ENCODE results near the gene TBL3.

TBL3 gene

DNA sequence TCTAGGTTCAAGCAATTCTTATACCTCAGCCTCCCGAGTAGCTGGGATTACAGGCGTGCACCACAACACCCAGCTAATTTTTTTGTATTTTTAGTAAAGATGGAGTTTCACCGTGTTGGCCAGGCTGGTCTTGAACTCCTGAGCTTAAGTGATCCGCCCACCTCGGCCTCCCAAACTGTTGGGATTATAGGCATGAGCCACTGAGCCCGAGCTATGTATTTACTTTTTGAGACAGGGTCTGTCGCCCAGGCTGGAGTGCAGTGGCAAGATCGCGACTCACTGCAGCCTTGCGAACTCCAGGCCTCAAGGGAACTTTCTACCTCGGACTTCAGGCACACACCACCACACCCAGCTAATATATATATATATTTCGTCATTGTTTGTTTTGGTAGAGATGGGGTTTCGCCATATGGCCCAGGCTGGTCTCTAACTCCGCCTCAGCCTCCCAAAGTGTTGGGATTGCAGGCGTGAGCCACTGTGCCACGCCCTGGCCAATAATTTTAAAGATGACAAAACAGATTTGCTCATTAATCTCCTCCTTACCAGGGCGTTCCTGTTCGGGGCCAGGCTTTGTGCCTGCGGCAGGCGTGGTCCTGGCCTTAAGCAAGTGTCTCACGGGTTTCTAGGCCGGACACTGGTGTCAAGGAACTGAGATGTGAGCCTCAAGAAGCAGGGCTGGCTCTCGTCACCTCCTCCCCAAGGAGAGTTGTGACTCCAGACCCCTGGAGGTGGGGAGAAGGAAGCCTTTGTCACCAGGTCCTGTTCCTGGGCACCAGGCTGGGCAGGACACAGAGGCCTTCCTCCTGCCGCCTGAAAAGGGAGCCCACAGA lies 43.5 kb downstream of the TBL3 start (continued):
- TF ChIP-seq ZBTB17 (tag by site-specific recombination; IDR thresholded peaks at IDR 0.05) (peak; percentile 88), ZNF610 (tag by site-specific recombination; IDR thresholded peaks at IDR 0.05; ENCODE audit: borderline replicate concordance) (no peak), SCRT1 (tag by site-specific recombination; IDR thresholded peaks at IDR 0.05; ENCODE audit: borderline replicate concordance) (no peak), ZNF138 (tag by site-specific recombination; IDR thresholded peaks at IDR 0.05; ENCODE audit: borderline replicate concordance) (no peak), ZBTB48 (tag by site-specific recombination; IDR thresholded peaks at IDR 0.05) (no peak), KLF17 (tag by site-specific recombination; IDR thresholded peaks at IDR 0.05) (peak; percentile 71), YY2 (tag by site-specific recombination; IDR thresholded peaks at IDR 0.05) (no peak)
- TF ChIP-seq, protein P1, sequence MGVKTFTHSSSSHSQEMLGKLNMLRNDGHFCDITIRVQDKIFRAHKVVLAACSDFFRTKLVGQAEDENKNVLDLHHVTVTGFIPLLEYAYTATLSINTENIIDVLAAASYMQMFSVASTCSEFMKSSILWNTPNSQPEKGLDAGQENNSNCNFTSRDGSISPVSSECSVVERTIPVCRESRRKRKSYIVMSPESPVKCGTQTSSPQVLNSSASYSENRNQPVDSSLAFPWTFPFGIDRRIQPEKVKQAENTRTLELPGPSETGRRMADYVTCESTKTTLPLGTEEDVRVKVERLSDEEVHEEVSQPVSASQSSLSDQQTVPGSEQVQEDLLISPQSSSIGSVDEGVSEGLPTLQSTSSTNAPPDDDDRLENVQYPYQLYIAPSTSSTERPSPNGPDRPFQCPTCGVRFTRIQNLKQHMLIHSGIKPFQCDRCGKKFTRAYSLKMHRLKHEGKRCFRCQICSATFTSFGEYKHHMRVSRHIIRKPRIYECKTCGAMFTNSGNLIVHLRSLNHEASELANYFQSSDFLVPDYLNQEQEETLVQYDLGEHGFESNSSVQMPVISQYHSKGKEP (tag by site-specific recombination; IDR thresholded peaks at IDR 0.05) = peak; percentile 36; the same call in 1 of the 2 replicates

GRCh38 chr16:2015947-2016208 lies 44.0 kb downstream of the TBL3 start:
- no peaks in the 10 kb centered on the region for H3K9me3 ChIP-seq (ENCODE audit: control insufficient read depth, insufficient read depth, low read depth, low read length)
- no peak overlapping the region for H3K4me3 ChIP-seq (ENCODE audit: low read depth, low read length)
- H3K27ac ChIP-seq (ENCODE audit: extremely low read depth, low read depth, low read length) = peak overlapping the region; percentile 79
- H3K4me1 ChIP-seq (ENCODE audit: control insufficient read depth, insufficient read depth, low read length) = peaks cover 6% of the 10 kb centered on the region
- 0 out of 2 replicates have a peak, but pooled peaks have one; percentile 54 for TF ChIP-seq PRDM2 (tag by site-specific recombination; IDR thresholded peaks at IDR 0.05; ENCODE audit: borderline replicate concordance)
- peak; percentile 65; the same call in 1 of the 2 replicates for TF ChIP-seq ZNF600 (tag by site-specific recombination; IDR thresholded peaks at IDR 0.05)
- TF ChIP-seq TSHZ1 (tag by site-specific recombination; IDR thresholded peaks at IDR 0.05; ENCODE audit: borderline replicate concordance) = no peak
- H3K36me3 ChIP-seq (ENCODE audit: control insufficient read depth in 2 of 2, insufficient read depth in 1 of 2, low read length in 2 of 2) = no peaks in the 10 kb centered on the region
- CTCF ChIA-PET = interaction anchor here (0.6 to 2.0 kb wide), 8 partner anchors 11 to 153 kb away, joined by 3 to 11 read pairs (median 4); partner anchors contain the start of genes NHERF2, NTHL1 and TSC2
- POLR2A ChIA-PET = interaction anchor here (0.5 to 2.4 kb wide), 3 partner anchors 12 to 139 kb away, joined by 3 to 20 read pairs (median 4); partner anchors contain the start of gene TRAF7

All from HEK293 (cell line).